ENCODE measurements around the gene TUT7. TPM values are rescaled to one million over a fixed set of nuclear protein-coding genes. Genes with fewer than 3 reads are reported as not detected.
"Not testable (repeated sequence)": the region's sequence is repeated elsewhere in the genome, so short reads cannot be mapped to it uniquely, and the experiment has no call there.

Gene TUT7
- total RNA-seq, 1 experiment from 2014 or later = 7.8 TPM

GRCh38 chr9:86321373-86321772, 32.8 kb downstream of the TUT7 start:
- in situ Hi-C loops (cut with HindIII; ENCODE audit: low sequenced_read_pairs) = no loop called here
- no peak for DNase-seq (ENCODE audit: low spot score)

GRCh38 chr9:86318187-86318586, 36.0 kb downstream of the TUT7 start:
- in situ Hi-C loops (cut with HindIII; ENCODE audit: low sequenced_read_pairs) = no loop called here
- DNase-seq (ENCODE audit: low spot score) = no peak

GRCh38 chr9:86315078-86315477, 39.1 kb downstream of the TUT7 start:
- in situ Hi-C loops (cut with HindIII; ENCODE audit: low sequenced_read_pairs) = no loop called here
- no peak for DNase-seq (ENCODE audit: low spot score)

GRCh38 chr9:86312959-86313358, 41.3 kb downstream of the TUT7 start:
- DNase-seq (ENCODE audit: low spot score); in situ Hi-C loops (cut with HindIII; ENCODE audit: low sequenced_read_pairs): not testable (repeated sequence)

- in situ Hi-C loops (cut with HindIII; ENCODE audit: low sequenced_read_pairs) = no loop called here
These were observed 45.5 kb downstream of the TUT7 start for GRCh38 chr9:86308687-86309086.

GRCh38 chr9:86304236-86304730, 49.9 kb downstream of the TUT7 start:
- in situ Hi-C loops (cut with HindIII; ENCODE audit: low sequenced_read_pairs) = no loop called here

More at GRCh38 chr9:86308687-86309086, 45.5 kb downstream of the TUT7 start:
- no peak for DNase-seq (ENCODE audit: low spot score)

GRCh38 chr9:86303316-86303975, 50.8 kb downstream of the TUT7 start:
- no peak for DNase-seq (ENCODE audit: low spot score)
- in situ Hi-C loops (cut with HindIII; ENCODE audit: low sequenced_read_pairs) = no loop called here

More at GRCh38 chr9:86304236-86304730, 49.9 kb downstream of the TUT7 start:
- DNase-seq (ENCODE audit: low spot score) = no peak

GRCh38 chr9:86301686-86302085, 52.5 kb downstream of the TUT7 start:
- DNase-seq (ENCODE audit: low spot score) = no peak
- in situ Hi-C loops (cut with HindIII; ENCODE audit: low sequenced_read_pairs) = no loop called here

- DNase-seq (ENCODE audit: low spot score) = no peak
- in situ Hi-C loops (cut with HindIII; ENCODE audit: low sequenced_read_pairs) = no loop called here
These were observed 53.5 kb downstream of the TUT7 start for GRCh38 chr9:86300701-86301100.

- in situ Hi-C loops (cut with HindIII; ENCODE audit: low sequenced_read_pairs) = no loop called here
These were observed 55.3 kb downstream of the TUT7 start for GRCh38 chr9:86298873-86299272.

GRCh38 chr9:86290341-86290740, 63.9 kb downstream of the TUT7 start:
- DNase-seq (ENCODE audit: low spot score); in situ Hi-C loops (cut with HindIII; ENCODE audit: low sequenced_read_pairs): not testable (repeated sequence)

More at GRCh38 chr9:86298873-86299272, 55.3 kb downstream of the TUT7 start:
- no peak for DNase-seq (ENCODE audit: low spot score)

GRCh38 chr9:86288499-86289198, 65.6 kb downstream of the TUT7 start:
- DNase-seq (ENCODE audit: low spot score) = no peak
- in situ Hi-C loops (cut with HindIII; ENCODE audit: low sequenced_read_pairs) = no loop called here

GRCh38 chr9:86287013-86287412, 67.2 kb downstream of the TUT7 start:
- DNase-seq (ENCODE audit: low spot score) = peak; percentile 43
- in situ Hi-C loops (cut with HindIII; ENCODE audit: low sequenced_read_pairs) = no loop called here

- in situ Hi-C loops (cut with HindIII; ENCODE audit: low sequenced_read_pairs) = no loop called here
- DNase-seq (ENCODE audit: low spot score) = no peak
These were observed 67.9 kb downstream of the TUT7 start for GRCh38 chr9:86286278-86286677.

- DNase-seq (ENCODE audit: low spot score) = no peak
- in situ Hi-C loops (cut with HindIII; ENCODE audit: low sequenced_read_pairs) = no loop called here
These were observed 68.9 kb downstream of the TUT7 start for GRCh38 chr9:86285261-86285660.

- no peak for DNase-seq (ENCODE audit: low spot score)
- in situ Hi-C loops (cut with HindIII; ENCODE audit: low sequenced_read_pairs) = no loop called here
These were observed 71.2 kb downstream of the TUT7 start for GRCh38 chr9:86282979-86283535.

GRCh38 chr9:86282077-86282978, 71.9 kb downstream of the TUT7 start, which contains the start of gene ISCA1:
TSS of gene ISCA1 (minus strand) at chr9:86282538. CDS start at chr9:86282458, 80 bp downstream.
- in situ Hi-C loops (cut with HindIII; ENCODE audit: low sequenced_read_pairs) = no loop called here
- DNase-seq (ENCODE audit: low spot score) = peak; percentile 96

GRCh38 chr9:86281593-86282076, 72.6 kb downstream of the TUT7 start:
- in situ Hi-C loops (cut with HindIII; ENCODE audit: low sequenced_read_pairs) = no loop called here
- DNase-seq (ENCODE audit: low spot score) = no peak

- DNase-seq (ENCODE audit: low spot score) = no peak
- in situ Hi-C loops (cut with HindIII; ENCODE audit: low sequenced_read_pairs) = no loop called here
These were observed 73.6 kb downstream of the TUT7 start for GRCh38 chr9:86280580-86280979.
